ENCODE measurements around the gene SHANK1.

DNA sequence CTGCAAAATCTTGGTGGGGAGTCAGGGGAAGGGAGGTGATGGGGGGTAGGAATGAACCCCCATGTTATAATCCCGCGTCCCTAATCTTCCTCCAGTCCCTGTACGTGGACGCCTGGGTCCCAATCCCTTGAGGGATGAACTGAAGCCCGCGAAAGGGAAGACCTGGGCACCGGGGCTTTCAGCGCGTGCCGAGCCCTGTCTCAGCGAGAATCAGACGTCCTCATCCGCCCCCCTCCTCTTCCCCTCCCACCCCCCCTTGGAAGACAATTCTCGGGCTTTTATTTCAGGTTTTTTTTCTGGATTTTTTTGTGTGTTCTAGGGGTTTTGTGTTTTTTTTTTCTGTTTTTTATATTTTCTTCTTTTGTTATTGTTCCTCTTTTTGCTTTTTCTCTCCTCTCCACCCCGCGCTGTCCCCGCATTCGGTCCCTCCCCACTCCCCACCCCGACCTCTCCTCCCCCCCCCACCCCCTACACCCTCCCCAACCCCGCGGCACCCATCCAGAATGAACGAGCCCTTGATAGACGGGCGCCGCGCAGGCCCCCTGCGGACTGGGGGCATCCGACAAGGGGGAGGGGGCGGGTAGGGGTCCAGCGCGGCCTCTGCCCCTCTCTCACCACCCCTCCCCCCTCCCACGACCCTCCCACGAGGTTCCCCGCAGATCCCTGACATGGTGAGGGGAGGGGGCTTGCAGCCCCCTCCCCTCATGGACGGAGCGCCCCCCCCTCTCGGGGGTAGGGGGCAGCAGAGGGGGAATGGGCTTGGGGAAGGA is 60.1 kb downstream of the SHANK1 start:
- TF ChIP-seq POLR2A (IDR thresholded peaks at IDR 0.05; ENCODE audit: low read depth, low read length) (no peak), POLR2AphosphoS5 (IDR thresholded peaks at IDR 0.05; ENCODE audit: low read depth, low read length) (no peak), TAF1 (IDR thresholded peaks at IDR 0.05; ENCODE audit: low read depth, low read length) (no peak), SPI1 (IDR thresholded peaks at IDR 0.05; ENCODE audit: low read depth, low read length) (no peak)

Measured in GM12891 (cell line).